Rectal smooth muscle tissue (tissue), 1 donor: ENCODE data around the gene ADAM23.

Experiments used
- H3K27ac ChIP-seq: one replicate; pipeline ENCODE4 v1.7.0; 2013; ENCODE audit warnings: low read depth, low read length, inconsistent platforms
- H3K27me3 ChIP-seq: one replicate; pipeline ENCODE4 v1.7.0; 2013; ENCODE audit warnings: low read length; ENCODE audit not compliant: control insufficient read depth, insufficient read depth
- H3K36me3 ChIP-seq: one replicate; pipeline ENCODE4 v1.7.0; 2013; ENCODE audit warnings: low read length; ENCODE audit not compliant: control insufficient read depth, insufficient read depth
- H3K4me1 ChIP-seq: one replicate; pipeline ENCODE4 v1.7.0; 2013; ENCODE audit warnings: low read length; ENCODE audit not compliant: control insufficient read depth, insufficient read depth
- H3K4me3 ChIP-seq: one replicate; pipeline ENCODE4 v1.7.0; 2013; ENCODE audit warnings: low read length
- H3K9ac ChIP-seq: one replicate; pipeline ENCODE4 v1.7.0; 2013; ENCODE audit warnings: low read length

The ADAM23 gene

GRCh38 chr2:206452750-206453149 is 9.4 kb downstream of the ADAM23 start:
- Histone ChIP-seq H3K9ac (no peak overlapping the region), H3K4me3 (no peak overlapping the region), H3K4me1 (no peaks in the 10 kb centered on the region), H3K36me3 (no peaks in the 10 kb centered on the region), H3K27ac (no peak overlapping the region), H3K27me3 (no peaks in the 10 kb centered on the region)

- Histone ChIP-seq H3K9ac (no peak overlapping the region), H3K27me3 (no peaks in the 10 kb centered on the region), H3K27ac (no peak overlapping the region), H3K4me1 (no peaks in the 10 kb centered on the region), H3K4me3 (no peak overlapping the region), H3K36me3 (no peaks in the 10 kb centered on the region)
Observed at GRCh38 chr2:206456078-206456754, 12.9 kb downstream of the ADAM23 start.

- H3K27ac ChIP-seq: no peak overlapping the region
- H3K27me3 ChIP-seq: no peaks in the 10 kb centered on the region
- H3K36me3 ChIP-seq: no peaks in the 10 kb centered on the region
- no peaks in the 10 kb centered on the region for H3K4me1 ChIP-seq
- no peak overlapping the region for H3K4me3 ChIP-seq
- no peak overlapping the region for H3K9ac ChIP-seq
Observed at GRCh38 chr2:206457188-206457634, 13.9 kb downstream of the ADAM23 start.

GRCh38 chr2:206462240-206462854 is 19.0 kb downstream of the ADAM23 start:
- Histone ChIP-seq H3K4me3 (no peak overlapping the region), H3K27me3 (no peaks in the 10 kb centered on the region), H3K27ac (no peak overlapping the region), H3K36me3 (no peaks in the 10 kb centered on the region), H3K4me1 (no peaks in the 10 kb centered on the region), H3K9ac (no peak overlapping the region)

GRCh38 chr2:206463685-206464084 is 20.4 kb downstream of the ADAM23 start:
- H3K4me3 ChIP-seq: no peak overlapping the region
- no peaks in the 10 kb centered on the region for H3K36me3 ChIP-seq
- H3K27me3 ChIP-seq: no peaks in the 10 kb centered on the region
- H3K27ac ChIP-seq: no peak overlapping the region
- no peaks in the 10 kb centered on the region for H3K4me1 ChIP-seq
- no peak overlapping the region for H3K9ac ChIP-seq

GRCh38 chr2:206464597-206464996 is 21.3 kb downstream of the ADAM23 start:
- Histone ChIP-seq H3K9ac (no peak overlapping the region), H3K27me3 (no peaks in the 10 kb centered on the region), H3K4me1 (no peaks in the 10 kb centered on the region), H3K27ac (no peak overlapping the region), H3K36me3 (no peaks in the 10 kb centered on the region), H3K4me3 (no peak overlapping the region)

GRCh38 chr2:206471524-206472062 is 28.3 kb downstream of the ADAM23 start:
- Histone ChIP-seq H3K27me3 (no peaks in the 10 kb centered on the region), H3K4me1 (no peaks in the 10 kb centered on the region)

GRCh38 chr2:206472094-206472493 is 28.8 kb downstream of the ADAM23 start:
- Histone ChIP-seq H3K27me3 (no peaks in the 10 kb centered on the region), H3K36me3 (no peaks in the 10 kb centered on the region)

More at GRCh38 chr2:206471524-206472062, 28.3 kb downstream of the ADAM23 start:
- H3K9ac ChIP-seq: no peak overlapping the region
- no peak overlapping the region for H3K27ac ChIP-seq
- no peak overlapping the region for H3K4me3 ChIP-seq
- no peaks in the 10 kb centered on the region for H3K36me3 ChIP-seq

GRCh38 chr2:206474099-206474498 is 30.8 kb downstream of the ADAM23 start:
- H3K9ac ChIP-seq: no peak overlapping the region
- H3K27ac ChIP-seq: no peak overlapping the region
- no peaks in the 10 kb centered on the region for H3K36me3 ChIP-seq
- H3K4me1 ChIP-seq: no peaks in the 10 kb centered on the region
- no peaks in the 10 kb centered on the region for H3K27me3 ChIP-seq
- no peak overlapping the region for H3K4me3 ChIP-seq

More at GRCh38 chr2:206472094-206472493, 28.8 kb downstream of the ADAM23 start:
- Histone ChIP-seq H3K27ac (no peak overlapping the region), H3K4me1 (no peaks in the 10 kb centered on the region), H3K9ac (no peak overlapping the region), H3K4me3 (no peak overlapping the region)

GRCh38 chr2:206477296-206477695 is 34.0 kb downstream of the ADAM23 start:
- Histone ChIP-seq H3K36me3 (no peaks in the 10 kb centered on the region), H3K9ac (no peak overlapping the region), H3K27me3 (no peaks in the 10 kb centered on the region), H3K4me3 (no peak overlapping the region), H3K4me1 (no peaks in the 10 kb centered on the region), H3K27ac (no peak overlapping the region)

- no peak overlapping the region for H3K27ac ChIP-seq
- no peak overlapping the region for H3K9ac ChIP-seq
- H3K36me3 ChIP-seq: no peaks in the 10 kb centered on the region
- no peaks in the 10 kb centered on the region for H3K4me1 ChIP-seq
- no peaks in the 10 kb centered on the region for H3K27me3 ChIP-seq
- H3K4me3 ChIP-seq: no peak overlapping the region
Observed at GRCh38 chr2:206478340-206478739, 35.0 kb downstream of the ADAM23 start.

GRCh38 chr2:206480161-206480560 is 36.8 kb downstream of the ADAM23 start:
- Histone ChIP-seq H3K36me3 (no peaks in the 10 kb centered on the region), H3K4me3 (no peak overlapping the region), H3K27ac (no peak overlapping the region), H3K9ac (no peak overlapping the region), H3K4me1 (no peaks in the 10 kb centered on the region), H3K27me3 (no peaks in the 10 kb centered on the region)

GRCh38 chr2:206480620-206481019 is 37.3 kb downstream of the ADAM23 start:
- H3K27ac ChIP-seq: no peak overlapping the region
- H3K9ac ChIP-seq: no peak overlapping the region
- no peaks in the 10 kb centered on the region for H3K36me3 ChIP-seq
- no peaks in the 10 kb centered on the region for H3K4me1 ChIP-seq
- no peaks in the 10 kb centered on the region for H3K27me3 ChIP-seq
- H3K4me3 ChIP-seq: no peak overlapping the region
